IPS DF 6.9 (cell line): ENCODE data around the gene CCDC92.

ENCODE experiments used
- DNase-seq: peaks from one replicate; pipeline ENCODE4 v3.0.0-alpha.2; 2013; ENCODE audit warnings: low read depth, low spot score
- H3K27ac ChIP-seq: one replicate; pipeline ENCODE4 v1.5.1; 2013; ENCODE audit warnings: low read length, control low read depth
- H3K27me3 ChIP-seq: 2 replicates; pipeline ENCODE4 v1.6.1; 2013; ENCODE audit warnings: mild to moderate bottlenecking, low read length; ENCODE audit not compliant: control insufficient read depth, insufficient read depth
- H3K36me3 ChIP-seq: 2 replicates; pipeline ENCODE4 v1.6.1; 2013; ENCODE audit warnings: low read length; ENCODE audit not compliant: control insufficient read depth, insufficient read depth
- H3K4me1 ChIP-seq: 2 replicates; pipeline ENCODE4 v1.6.1; 2013; ENCODE audit warnings: low read length; ENCODE audit not compliant: control insufficient read depth, insufficient read depth
- H3K4me3 ChIP-seq: 2 replicates; pipeline ENCODE4 v1.5.1; 2013; ENCODE audit warnings: mild to moderate bottlenecking, low read length
- H3K9me3 ChIP-seq: 2 replicates; pipeline ENCODE4 v1.6.1; 2013; ENCODE audit warnings: low read length, inconsistent platforms; ENCODE audit not compliant: control insufficient read depth, insufficient read depth
- WGBS: extraction: QIAGEN DNeasy Blood & Tissue Kit; methylation state at CpG from one replicate; pipeline ENCODE4 v1.1.7; 2013; ENCODE audit warnings: mixed read lengths, missing lambda C conversion rate; ENCODE audit not compliant: insufficient read length, insufficient coverage; 5-methylcytosine and 5-hydroxymethylcytosine counted together

CCDC92 gene

GRCh38 chr12:123991372-123991951, 18.8 kb upstream of the CCDC92 start:
- H3K36me3 ChIP-seq = no peaks in the 10 kb centered on the region; the same call in 1 of the 2 replicates
- no peak for DNase-seq
- H3K4me1 ChIP-seq = no peaks in the 10 kb centered on the region
- WGBS = no CpG with 5 or more reads among the region's 2 CpGs
- H3K9me3 ChIP-seq = no peaks in the 10 kb centered on the region
- no peak overlapping the region for H3K27ac ChIP-seq
- no peak overlapping the region for H3K4me3 ChIP-seq
- H3K27me3 ChIP-seq = no peaks in the 10 kb centered on the region

DNA sequence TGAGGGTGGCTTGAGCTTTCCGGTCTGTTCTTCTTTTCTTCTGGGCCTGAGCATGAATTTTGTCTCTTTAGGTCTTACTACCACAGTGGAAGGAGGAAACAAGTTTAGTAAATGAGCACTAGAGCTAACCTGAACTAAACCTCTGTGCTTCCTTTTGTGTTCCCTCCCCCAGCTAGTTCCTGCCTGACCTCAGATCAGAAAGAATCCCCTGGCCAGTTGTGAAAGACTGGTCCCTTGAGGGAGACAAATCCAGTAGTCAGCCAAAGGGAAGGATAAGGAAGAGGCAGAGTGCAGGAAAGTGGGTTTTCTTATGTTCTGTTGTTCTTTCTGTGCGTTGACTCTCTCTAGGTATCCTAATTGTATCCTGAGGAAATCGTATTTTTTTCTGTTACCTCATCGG, 17.9 kb upstream of the CCDC92 start:
- Histone ChIP-seq H3K9me3 (no peaks in the 10 kb centered on the region), H3K27me3 (no peaks in the 10 kb centered on the region), H3K4me3 (no peak overlapping the region), H3K36me3 (no peaks in the 10 kb centered on the region; the same call in 1 of the 2 replicates), H3K27ac (no peak overlapping the region), H3K4me1 (no peaks in the 10 kb centered on the region)
- no CpG with 5 or more reads among the region's 4 CpGs for WGBS
- DNase-seq = no peak

DNA sequence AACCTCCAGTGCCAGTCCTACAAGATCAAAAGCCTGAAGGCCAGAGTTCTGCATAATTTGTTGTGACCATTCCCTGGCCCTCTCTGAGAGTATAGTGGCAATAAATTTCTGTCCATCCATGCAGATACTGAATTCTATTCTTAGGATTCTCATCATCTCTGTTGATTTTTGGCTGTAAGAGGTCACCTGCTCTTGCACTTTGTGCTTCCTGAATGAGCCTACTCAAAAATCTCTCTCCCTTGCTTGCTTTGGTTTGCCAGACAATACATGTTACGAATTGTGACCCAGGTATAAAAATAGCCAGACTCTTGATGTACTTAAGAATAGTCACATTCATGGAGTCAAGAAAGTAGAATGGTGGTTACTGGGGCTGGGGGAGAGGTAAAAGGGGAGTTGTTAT, 17.1 kb upstream of the CCDC92 start:
- H3K36me3 ChIP-seq = no peaks in the 10 kb centered on the region; the same call in 1 of the 2 replicates
- H3K4me3 ChIP-seq = no peak overlapping the region
- no peak overlapping the region for H3K27ac ChIP-seq
- H3K4me1 ChIP-seq = no peaks in the 10 kb centered on the region
- WGBS = no CpG with 5 or more reads among the region's 1 CpG
- H3K27me3 ChIP-seq = no peaks in the 10 kb centered on the region
- no peak for DNase-seq
- H3K9me3 ChIP-seq = no peaks in the 10 kb centered on the region

DNA sequence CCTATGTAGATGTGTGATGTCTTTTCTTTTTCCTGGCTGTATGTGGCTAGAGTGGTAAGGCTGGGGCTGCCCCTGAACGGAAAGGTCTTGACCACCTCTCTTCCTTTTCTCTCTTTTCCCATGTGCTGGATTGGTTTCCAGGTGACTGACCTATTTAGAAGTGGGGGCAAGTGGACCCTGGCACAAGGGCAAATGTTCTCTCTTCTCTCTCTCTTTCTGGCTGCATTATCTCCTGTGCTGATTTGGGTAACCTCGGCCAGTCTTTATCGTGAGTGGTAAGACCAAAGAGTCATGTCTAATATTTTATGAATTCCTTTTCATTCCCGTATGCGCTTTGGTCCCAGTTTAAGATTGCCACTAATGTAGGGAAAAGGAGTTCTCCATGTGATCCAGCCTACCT, 16.5 kb upstream of the CCDC92 start:
- Histone ChIP-seq H3K4me3 (no peak overlapping the region), H3K4me1 (no peaks in the 10 kb centered on the region), H3K27me3 (no peaks in the 10 kb centered on the region), H3K27ac (no peak overlapping the region), H3K36me3 (no peaks in the 10 kb centered on the region; the same call in 1 of the 2 replicates), H3K9me3 (no peaks in the 10 kb centered on the region)
- no peak for DNase-seq
- no CpG with 5 or more reads among the region's 5 CpGs for WGBS

DNA sequence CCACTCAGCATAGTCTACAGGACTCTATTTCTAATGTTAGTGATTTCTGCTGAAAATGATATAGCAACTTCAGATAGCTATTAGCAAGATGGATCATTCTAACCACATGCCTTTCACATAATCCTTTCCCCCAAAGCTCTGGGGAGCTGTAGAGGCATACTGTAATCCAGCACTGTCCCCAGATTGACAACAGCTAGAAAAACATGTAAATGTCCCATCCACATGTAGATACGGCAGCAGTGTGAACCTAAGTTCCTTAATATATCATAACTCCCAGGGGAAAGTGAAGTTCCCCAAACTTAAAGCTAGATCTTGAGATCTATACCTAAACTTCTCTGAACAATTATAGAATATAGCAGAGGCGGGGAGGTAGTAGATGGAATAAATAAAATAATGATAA, 14.4 kb upstream of the CCDC92 start:
- Histone ChIP-seq H3K4me3 (no peak overlapping the region), H3K36me3 (no peaks in the 10 kb centered on the region; the same call in 1 of the 2 replicates)
- no CpG with 5 or more reads among the region's 2 CpGs for WGBS

GRCh38 chr12:123986374-123986965, 13.8 kb upstream of the CCDC92 start:
- no peaks in the 10 kb centered on the region for H3K9me3 ChIP-seq
- H3K4me3 ChIP-seq = no peak overlapping the region
- no peaks in the 10 kb centered on the region; the same call in 1 of the 2 replicates for H3K36me3 ChIP-seq
- no CpG with 5 or more reads among the region's 3 CpGs for WGBS
- no peaks in the 10 kb centered on the region; the same call in 1 of the 2 replicates for H3K4me1 ChIP-seq
- no peak for DNase-seq
- no peak overlapping the region for H3K27ac ChIP-seq
- H3K27me3 ChIP-seq = no peaks in the 10 kb centered on the region

More for the DNA sequence above, 14.4 kb upstream of the CCDC92 start:
- Histone ChIP-seq H3K4me1 (no peaks in the 10 kb centered on the region; the same call in 1 of the 2 replicates), H3K27me3 (no peaks in the 10 kb centered on the region), H3K9me3 (no peaks in the 10 kb centered on the region), H3K27ac (no peak overlapping the region)
- no peak for DNase-seq

GRCh38 chr12:123984903-123985302, 12.3 kb upstream of the CCDC92 start:
- no CpG with 5 or more reads among the region's 4 CpGs for WGBS
- Histone ChIP-seq H3K36me3 (no peaks in the 10 kb centered on the region; the same call in 1 of the 2 replicates), H3K9me3 (no peaks in the 10 kb centered on the region), H3K4me1 (no peaks in the 10 kb centered on the region; the same call in 1 of the 2 replicates), H3K27me3 (no peaks in the 10 kb centered on the region), H3K27ac (no peak overlapping the region), H3K4me3 (no peak overlapping the region)
- DNase-seq = no peak

DNA sequence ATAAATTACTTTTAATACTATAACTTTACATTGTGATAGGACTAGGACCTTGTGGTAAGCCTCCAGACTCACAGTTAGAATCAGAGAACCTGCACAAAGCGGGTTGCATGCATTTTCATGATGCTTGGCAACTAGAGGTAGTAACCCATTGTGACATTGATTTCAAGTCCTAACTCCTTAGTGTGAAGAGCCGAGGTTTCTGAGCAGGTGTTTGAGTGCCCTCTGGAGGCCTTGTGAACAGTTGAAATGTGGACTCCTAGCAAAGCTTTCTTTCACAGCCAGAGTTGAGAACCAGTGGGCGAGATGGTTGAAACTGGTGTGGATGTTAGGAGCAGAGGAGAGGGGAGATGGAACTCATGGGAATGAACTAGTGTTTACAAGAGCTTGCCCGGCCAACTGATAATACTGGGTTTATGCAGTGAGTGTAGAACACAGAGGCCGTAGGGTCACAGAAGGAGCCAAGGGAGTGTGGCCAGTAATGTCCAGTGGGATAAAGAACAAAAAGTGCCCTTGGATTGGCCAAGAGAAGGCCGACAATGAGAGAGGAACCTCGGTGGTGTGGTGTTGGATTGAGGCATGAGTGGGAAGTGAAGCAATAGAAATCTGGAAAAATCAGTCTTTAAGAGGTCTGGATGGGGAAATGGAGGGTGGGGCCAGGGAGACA, 11.3 kb upstream of the CCDC92 start:
- no peak overlapping the region for H3K4me3 ChIP-seq

GRCh38 chr12:123982269-123982668, 9.6 kb upstream of the CCDC92 start:
- Histone ChIP-seq H3K36me3 (no peaks in the 10 kb centered on the region), H3K27ac (no peak overlapping the region), H3K9me3 (no peaks in the 10 kb centered on the region), H3K4me1 (no peaks in the 10 kb centered on the region; the same call in 1 of the 2 replicates), H3K4me3 (no peak overlapping the region), H3K27me3 (no peaks in the 10 kb centered on the region)
- no CpG with 5 or more reads among the region's 7 CpGs for WGBS
- no peak for DNase-seq

More for the DNA sequence above, 11.3 kb upstream of the CCDC92 start:
- H3K4me1 ChIP-seq = no peaks in the 10 kb centered on the region; the same call in 1 of the 2 replicates
- H3K27me3 ChIP-seq = no peaks in the 10 kb centered on the region
- WGBS = no CpG with 5 or more reads among the region's 7 CpGs
- no peak for DNase-seq
- no peak overlapping the region for H3K27ac ChIP-seq
- H3K9me3 ChIP-seq = no peaks in the 10 kb centered on the region
- no peaks in the 10 kb centered on the region; the same call in 1 of the 2 replicates for H3K36me3 ChIP-seq

DNA sequence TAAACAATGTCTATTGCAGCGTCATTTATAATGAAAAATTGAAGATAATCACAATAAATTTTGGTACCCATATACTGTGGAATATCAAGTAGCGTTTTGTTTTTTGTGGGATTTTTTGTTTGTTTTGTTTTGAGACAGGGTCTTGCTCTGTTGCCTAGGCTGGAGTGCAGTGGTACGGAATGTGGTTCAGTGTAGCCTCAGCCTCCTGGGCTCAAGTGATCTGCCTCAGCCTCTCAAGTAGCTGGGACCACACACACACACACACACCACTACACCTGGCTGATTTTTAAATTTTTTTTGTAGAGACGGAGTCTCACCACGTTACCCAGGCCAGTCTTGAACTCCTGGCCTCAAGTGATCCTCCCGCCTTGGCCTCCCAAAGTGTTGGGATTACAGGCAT, 6.9 kb upstream of the CCDC92 start:
- H3K4me1 ChIP-seq = no peaks in the 10 kb centered on the region; the same call in 1 of the 2 replicates
- peaks cover 7% of the 10 kb centered on the region for H3K27me3 ChIP-seq
- DNase-seq = no peak
- no peak overlapping the region for H3K27ac ChIP-seq
- no peaks in the 10 kb centered on the region for H3K36me3 ChIP-seq
- no CpG with 5 or more reads among the region's 6 CpGs for WGBS
- no peak overlapping the region for H3K4me3 ChIP-seq
- no peaks in the 10 kb centered on the region for H3K9me3 ChIP-seq
